K562 (cell line): ENCODE measurements around the gene RCOR1. TPM values are rescaled to one million over a fixed set of nuclear protein-coding genes. Genes with fewer than 3 reads are reported as not detected.
"Not testable (repeated sequence)": the region's sequence is repeated elsewhere in the genome, so short reads cannot be mapped to it uniquely, and the experiment has no call there.

Experiments
- ATAC-seq: fragments of 200-7000 bp; cut with Tn5 transposase; 3 replicates; pipeline ENCODE4 v1.9.1; 2020; ENCODE audit warnings: moderate library complexity
- BruUV-seq: library from RNA; stranded (reverse); fragments of 400-500 nt; replicated peaks from 2 replicates; lab custom pipeline; 2021; lab: Mats Ljungman, UMichigan
- CTCF ChIA-PET: fragments of 300-600 bp; formaldehyde crosslinking; extraction: SDS; loops from one replicate; lab custom pipeline; 2021; ENCODE audit warnings: low intra/inter-chr PET ratio; lab: Yijun Ruan, JAX
- POLR2A ChIA-PET: fragments of 300-600, 350-650 bp; sonication (Branson Sonifier 250); formaldehyde crosslinking; extraction: SDS; loops from one replicate; lab custom pipeline; 2021; ENCODE audit warnings: antibody characterized with exemption, inconsistent platforms; lab: Yijun Ruan, JAX
- DNase-seq, 4 experiments: peaks; one replicate each; pipeline versions ENCODE4 v3.0.0 to v3.0.0-alpha.2; 2011 to 2018; ENCODE audit warnings: low spot score in 3 of 4, mixed read lengths in 3 of 4; ENCODE audit errors: extremely low read depth in 1 of 4
- FAIRE-seq: peaks from 2 replicates; lab custom pipeline; 2011; peaks lifted over from hg19 to GRCh38; lab: Jason Lieb, UNC
- H2AFZ ChIP-seq: 2 replicates; pipeline ENCODE4 v1.6.0; 2011; ENCODE audit warnings: low read depth, low read length, control low read depth, inconsistent platforms
- H3K27ac ChIP-seq: fragments of 200-600 bp; 3 replicates; pipeline ENCODE4 v1.8.0; 2011; ENCODE audit warnings: low read depth, mild to moderate bottlenecking, control low read depth, inconsistent platforms, low read length, moderate library complexity, mixed read lengths; ENCODE audit errors: extremely low read depth
- H3K27me3 ChIP-seq, 2 experiments: fragments of 300-600 bp in 1 of 2; 2 replicates in 1 of 2; 3 replicates in 1 of 2; pipeline versions ENCODE4 v1.6.0 to v1.8.0; 2011; ENCODE audit warnings: inconsistent platforms in 2 of 2, low read length in 2 of 2, mild to moderate bottlenecking in 1 of 2, mixed read lengths in 1 of 2, moderate library complexity in 1 of 2; ENCODE audit not compliant: control insufficient read depth in 2 of 2, insufficient read depth in 2 of 2
- H3K36me3 ChIP-seq: fragments of 300-600 bp; 3 replicates; pipeline ENCODE4 v1.8.0; 2011; ENCODE audit warnings: mild to moderate bottlenecking, low read length, inconsistent platforms; ENCODE audit not compliant: control insufficient read depth, insufficient read depth
- H3K4me1 ChIP-seq, 2 experiments: fragments of 200-600 bp in 1 of 2; replicated peaks in 1 of 2; 2 replicates in 1 of 2; 3 replicates in 1 of 2; pipeline versions ENCODE4 v1.5.1 to v1.8.0; 2011; ENCODE audit warnings: inconsistent platforms in 2 of 2, low read length in 2 of 2, mild to moderate bottlenecking in 1 of 2, mixed read lengths in 1 of 2, moderate library complexity in 1 of 2; ENCODE audit not compliant: control insufficient read depth in 2 of 2, insufficient read depth in 2 of 2
- H3K4me2 ChIP-seq: 2 replicates; pipeline ENCODE4 v1.6.1; 2011; ENCODE audit warnings: low read length, control low read depth, inconsistent platforms, mixed read lengths; ENCODE audit not compliant: insufficient read depth
- H3K4me3 ChIP-seq: fragments of 200-600 bp; sonication (generic), shearing (Covaris generic); 2 replicates; pipeline ENCODE4 v1.5.1; 2016; ENCODE audit warnings: control low read depth, inconsistent platforms
- H3K79me2 ChIP-seq: fragments of 200-600 bp; 3 replicates; pipeline ENCODE4 v1.8.0; 2011; ENCODE audit warnings: low read length, inconsistent platforms; ENCODE audit not compliant: control insufficient read depth, insufficient read depth
- H3K9ac ChIP-seq, 2 experiments: 2 replicates each; pipeline versions ENCODE4 v1.6.0 to v1.6.1; 2011; ENCODE audit warnings: low read depth in 2 of 2, low read length in 2 of 2, control low read depth in 1 of 2, inconsistent platforms in 1 of 2, mild to moderate bottlenecking in 1 of 2, mixed read lengths in 1 of 2; ENCODE audit not compliant: insufficient read depth in 1 of 2
- H3K9me1 ChIP-seq: one replicate; pipeline ENCODE4 v1.6.0; 2011; ENCODE audit warnings: inconsistent platforms, mild to moderate bottlenecking, low read length, moderate library complexity; ENCODE audit not compliant: control insufficient read depth, insufficient read depth
- H3K9me3 ChIP-seq: replicated peaks from 2 replicates; pipeline ENCODE4 v1.5.1; 2011; ENCODE audit warnings: low read depth, low read length, inconsistent platforms; ENCODE audit not compliant: control insufficient read depth, insufficient read depth
- H4K20me1 ChIP-seq: replicated peaks from 2 replicates; pipeline ENCODE4 v1.6.1; 2011; ENCODE audit warnings: low read length, inconsistent platforms, mixed read lengths; ENCODE audit not compliant: control insufficient read depth, insufficient read depth
- CEBPG ChIP-seq, 3 experiments: fragments of 200-800 bp in 1 of 3; sonication (Bioruptor generic) in 1 of 3; sonication (generic) in 1 of 3; formaldehyde crosslinking in 1 of 3; IDR thresholded peaks in 2 of 3; conservative IDR thresholded peaks in 1 of 3; 2 replicates each; pipeline versions ENCODE4 v1.6.1 to v1.8.0; 2016 to 2022; ENCODE audit warnings: missing compliant biosample characterization in 2 of 3, missing genetic modification characterization in 2 of 3, mild to moderate bottlenecking in 1 of 3, missing genetic modification reagents in 1 of 3
- GATAD2A ChIP-seq: fragments of 450-650 bp; IDR thresholded peaks from 2 replicates; pipeline ENCODE4 v1.6.1; 2017
- JUND ChIP-seq, 2 experiments: IDR thresholded peaks; 2 replicates in 1 of 2; 3 replicates in 1 of 2; pipeline ENCODE4 v1.6.1; 2011; ENCODE audit warnings: borderline replicate concordance in 2 of 2, low read depth in 2 of 2, low read length in 2 of 2, improper control_type of control experiment in 1 of 2, missing biosample characterization in 1 of 2, missing genetic modification characterization in 1 of 2, missing genetic modification reagents in 1 of 2
- SMC3 ChIP-seq: conservative IDR thresholded peaks from 2 replicates; pipeline ENCODE4 v1.6.1; 2011; ENCODE audit warnings: low read depth, low read length, improper control_type of control experiment; ENCODE audit not compliant: insufficient read depth
- TBP ChIP-seq: optimal IDR thresholded peaks from 2 replicates; pipeline ENCODE3; 2011; ENCODE audit warnings: low read depth, low read length, improper control_type of control experiment
- ZBTB33 ChIP-seq: sonication (generic); formaldehyde crosslinking; IDR thresholded peaks from 2 replicates; pipeline ENCODE4 v1.8.1; 2023; ENCODE audit warnings: mild to moderate bottlenecking, missing genetic modification reagents
- ZNF12 ChIP-seq: sonication (generic); formaldehyde crosslinking; IDR thresholded peaks from 2 replicates; pipeline ENCODE4 v1.4.0; 2020; ENCODE audit warnings: mild to moderate bottlenecking, missing genetic modification reagents
- ZNF24 ChIP-seq: fragments of 450-650 bp; IDR thresholded peaks from 2 replicates; pipeline ENCODE4 v1.6.1; 2016
- ZNF384 ChIP-seq: IDR thresholded peaks from 2 replicates; pipeline ENCODE4 v1.6.1; 2012; ENCODE audit warnings: low read depth, low read length, improper control_type of control experiment
- ZNF695 ChIP-seq: fragments of 450-650 bp; formaldehyde crosslinking; IDR thresholded peaks from 2 replicates; pipeline ENCODE4 v1.4.0; 2020; ENCODE audit warnings: mild to moderate bottlenecking, moderate library complexity
- ZNF830 ChIP-seq: fragments of 250-450 bp; sonication (Bioruptor Pico); IDR thresholded peaks from 2 replicates; pipeline ENCODE4 v1.5.0; 2021; ENCODE audit warnings: mild to moderate bottlenecking
- WGBS: fragments of 100-300 bp; shearing (Covaris generic); methylation state at CpG from one replicate; pipeline ENCODE4 v1.1.6; 2016; ENCODE audit warnings: low coverage, mixed read lengths; ENCODE audit not compliant: insufficient coverage; ENCODE audit errors: missing lambda C conversion rate; 5-methylcytosine and 5-hydroxymethylcytosine counted together
- in situ Hi-C: fragments of 300-500 bp; cut with MboI; formaldehyde crosslinking; loops from 4 replicates; pipeline ENCODE4 v1.15.0; 2018; ENCODE audit warnings: inconsistent platforms, mixed read lengths
- intact Hi-C: fragments of 100-400 bp; cut with micrococcal nuclease; formaldehyde crosslinking; loops from 2 replicates; pipeline ENCODE4 v1.14.2; 2022
- polyA plus RNA-seq, 8 experiments: library from polyadenylated mRNA; depleted of rRNA in 4 of 8; stranded (reverse) in 5 of 8; unstranded in 3 of 8; fragments of >200 nt; fragmentation: Nextera tagmentation in 2 of 8; fragmentation: Illumina TruSeq in 1 of 8; extraction: Ambion mirVana in 2 of 8; extraction: Trizol in 1 of 8; gene quantifications; 2 replicates each; pipeline versions ENCODE4 v1.2.1 to v1.2.3, GENCODE V29; 2011 to 2014; ENCODE audit warnings: inconsistent platforms in 1 of 8, missing spikeins in 1 of 8
- total RNA-seq, 7 experiments: library from RNA; depleted of rRNA in 6 of 7; stranded (reverse); fragments of >200 nt in 6 of 7; fragmentation: Illumina TruSeq in 2 of 7; extraction: Trizol in 2 of 7; gene quantifications; 2 replicates each; pipeline versions ENCODE4 v1.2.1 to v1.2.3, GENCODE V29; 2011 to 2021; ENCODE audit warnings: low replicate concordance in 1 of 7

The RCOR1 gene
- total and polyA plus RNA-seq, 9 of the 15 experiments (the other 6 are each of a cell fraction or from before 2014, with no cell fraction given), result 8.5 to 47.9 (median 20.9) TPM

GRCh38 chr14:102639611-102640010 lies 47.2 kb downstream of the RCOR1 start:
- H3K9me3 ChIP-seq, DNase-seq, H3K36me3 ChIP-seq, intact Hi-C loops, BruUV-seq, ATAC-seq, H2AFZ ChIP-seq, H3K27ac ChIP-seq, H3K9ac ChIP-seq, H3K4me3 ChIP-seq, H3K27me3 ChIP-seq, H3K4me2 ChIP-seq, FAIRE-seq, CTCF ChIA-PET, H3K9me1 ChIP-seq, in situ Hi-C loops: not testable (repeated sequence)
- H3K4me1 ChIP-seq, result peaks cover 12 to 21% of the 10 kb centered on the region in 2 experiments
- POLR2A ChIA-PET, result interaction anchor here (0.9 kb wide), 1 partner anchor 10 kb away, joined by 3 read pairs; no protein-coding TSS in a partner anchor
- H4K20me1 ChIP-seq, result peaks cover 18% of the 10 kb centered on the region
- peak; percentile 91 for TF ChIP-seq ZNF24
- H3K79me2 ChIP-seq, result peaks cover 92% of the 10 kb centered on the region
- 98% methylated on average over 5 of the region's 6 CpGs for WGBS

- Histone ChIP-seq H3K27me3 (no peaks in the 10 kb centered on the region), H3K27ac (peak overlapping the region; percentile 71), H3K4me2 (peak overlapping the region; percentile 62), H2AFZ (no peak overlapping the region), H3K9ac (peak overlapping the region; percentile 50 to 60; a peak in 3 of 4 replicates), H3K36me3 (peaks cover 4% of the 10 kb centered on the region; the same call in 2 of the 3 replicates), H3K9me3 (no peaks in the 10 kb centered on the region), H3K79me2 (peaks cover 99% of the 10 kb centered on the region), H3K9me1 (no peaks in the 10 kb centered on the region), H3K4me3 (no peak overlapping the region), H4K20me1 (peaks cover 19% of the 10 kb centered on the region), H3K4me1 (peaks cover 19 to 50% of the 10 kb centered on the region in 2 experiments)
- in situ Hi-C loops (no loop called here), intact Hi-C loops (no loop called here)
- POLR2A ChIA-PET, result interaction anchor here (1.0 to 2.2 kb wide), 6 partner anchors 9 to 46 kb away, joined by 3 to 6 read pairs (median 4); no protein-coding TSS in a partner anchor
- no peak for ATAC-seq
- CTCF ChIA-PET, result no interaction called here
- no peak for TF ChIP-seq TBP
- TF ChIP-seq ZBTB33, result no peak
- TF ChIP-seq ZNF695 (CRISPR knock-in tag), result no peak
- no peak for TF ChIP-seq ZNF830 (CRISPR knock-in tag)
- no peak for TF ChIP-seq SMC3
- no peak for TF ChIP-seq ZNF12 (CRISPR knock-in tag)
- TF ChIP-seq JUND (IDR thresholded peaks at IDR 0.05; ENCODE audit: borderline replicate concordance, low read depth, low read length), result no peak
- TF ChIP-seq JUND (tag; IDR thresholded peaks at IDR 0.05; ENCODE audit: borderline replicate concordance, low read depth, low read length), result no peak
- no peak for TF ChIP-seq GATAD2A
- TF ChIP-seq CEBPG (CRISPR knock-in tag; IDR thresholded peaks at IDR 0.05), result no peak
- TF ChIP-seq CEBPG (tag; conservative IDR thresholded peaks at IDR 0.05 in 1 of 2, IDR thresholded peaks at IDR 0.05 in 1 of 2), result no peak
- no peak for TF ChIP-seq ZNF384
- BruUV-seq, result no TSS peak
- DNase-seq, result no peak
- FAIRE-seq, result no peak
- 30% methylated on average over 3 of the region's 3 CpGs for WGBS
Observed at GRCh38 chr14:102644523-102644922, 52.1 kb downstream of the RCOR1 start.
